Measurements from ENCODE around the gene CRLF1. TPM values are rescaled to one million over a fixed set of nuclear protein-coding genes. Genes with fewer than 3 reads are reported as not detected.

Gene CRLF1
- total and polyA plus RNA-seq, 12 donors, result 0.68 to 161 (median 5.4) TPM

DNA sequence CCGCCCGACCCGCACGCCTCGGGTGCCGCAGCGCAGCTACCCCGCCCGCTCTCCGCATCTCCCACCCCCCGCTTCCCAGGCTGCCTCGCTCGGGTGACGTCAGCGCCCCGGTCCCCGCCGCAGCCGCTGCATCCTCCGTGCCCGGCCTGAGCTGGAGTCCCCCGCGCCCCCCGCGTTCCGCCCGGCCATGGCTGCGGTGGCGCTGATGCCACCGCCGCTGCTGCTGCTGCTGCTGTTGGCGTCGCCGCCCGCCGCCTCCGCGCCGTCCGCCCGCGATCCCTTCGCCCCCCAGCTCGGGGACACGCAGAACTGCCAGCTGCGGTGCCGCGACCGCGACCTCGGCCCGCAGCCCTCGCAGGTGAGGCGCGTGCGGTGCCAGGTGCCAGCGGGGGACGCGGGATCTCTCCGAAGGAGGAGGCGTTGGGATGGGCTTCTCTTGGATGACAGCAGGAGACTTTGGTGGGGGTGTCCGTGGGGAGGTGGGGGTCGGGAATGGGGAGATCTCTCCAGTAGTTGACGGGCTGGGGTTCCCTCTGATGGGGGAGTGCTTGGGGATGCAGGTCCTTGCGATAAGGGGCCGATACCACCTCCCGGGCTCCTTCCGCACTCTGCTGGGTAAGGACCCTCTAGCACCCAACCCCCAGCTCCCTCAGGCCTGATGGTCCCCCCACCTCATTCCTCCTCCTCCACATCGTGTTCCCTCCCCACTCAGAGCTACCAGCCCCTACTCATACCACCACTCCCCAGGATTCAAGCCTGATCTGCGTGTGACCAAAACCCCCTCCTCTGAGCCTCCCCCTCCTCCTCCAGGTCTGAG, 6.4 kb upstream of the CRLF1 start, which contains the start of gene TMEM59L:
TSS of gene TMEM59L (plus strand) at position 99 of the 817 bp plus-strand sequence. CDS start at position 188, 89 bp downstream.
- Histone ChIP-seq H3K4me1 (peaks cover 16 to 37% (median 28%) of the 10 kb centered on the region in 9 donors), H3K27me3 (peaks cover 26 to 99% (median 91%) of the 10 kb centered on the region in 7 donors), H3K36me3 (no peaks in the 10 kb centered on the region), H3K27ac (no peak within 1 kb of the TSS), H3K9me3 (no peaks in the 10 kb centered on the region), H3K4me3 (peak within 1 kb of the TSS; percentile 30 to 55 (median 48))
- TF ChIP-seq, protein P1, sequence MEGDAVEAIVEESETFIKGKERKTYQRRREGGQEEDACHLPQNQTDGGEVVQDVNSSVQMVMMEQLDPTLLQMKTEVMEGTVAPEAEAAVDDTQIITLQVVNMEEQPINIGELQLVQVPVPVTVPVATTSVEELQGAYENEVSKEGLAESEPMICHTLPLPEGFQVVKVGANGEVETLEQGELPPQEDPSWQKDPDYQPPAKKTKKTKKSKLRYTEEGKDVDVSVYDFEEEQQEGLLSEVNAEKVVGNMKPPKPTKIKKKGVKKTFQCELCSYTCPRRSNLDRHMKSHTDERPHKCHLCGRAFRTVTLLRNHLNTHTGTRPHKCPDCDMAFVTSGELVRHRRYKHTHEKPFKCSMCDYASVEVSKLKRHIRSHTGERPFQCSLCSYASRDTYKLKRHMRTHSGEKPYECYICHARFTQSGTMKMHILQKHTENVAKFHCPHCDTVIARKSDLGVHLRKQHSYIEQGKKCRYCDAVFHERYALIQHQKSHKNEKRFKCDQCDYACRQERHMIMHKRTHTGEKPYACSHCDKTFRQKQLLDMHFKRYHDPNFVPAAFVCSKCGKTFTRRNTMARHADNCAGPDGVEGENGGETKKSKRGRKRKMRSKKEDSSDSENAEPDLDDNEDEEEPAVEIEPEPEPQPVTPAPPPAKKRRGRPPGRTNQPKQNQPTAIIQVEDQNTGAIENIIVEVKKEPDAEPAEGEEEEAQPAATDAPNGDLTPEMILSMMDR (IDR thresholded peaks at IDR 0.05), result no peak
- intact Hi-C loops (cut with DNase I), result no loop called here
- ATAC-seq, result peak in 2 of 8 donors; percentile 38 to 52
- no peak for DNase-seq
- WGBS, 2 donors, result 1 to 2% methylated on average over 68 to 70 of the region's 70 CpGs

GRCh38 chr19:18612051-18612771, 5.6 kb upstream of the CRLF1 start:
- ATAC-seq (no peak), DNase-seq (no peak)
- Histone ChIP-seq H3K27me3 (peaks cover 34 to 99% (median 96%) of the 10 kb centered on the region in 7 donors), H3K4me3 (peak overlapping the region; percentile 30 to 55 (median 48)), H3K4me1 (peaks cover 19 to 45% (median 35%) of the 10 kb centered on the region in 9 donors), H3K27ac (no peak overlapping the region), H3K9me3 (no peaks in the 10 kb centered on the region), H3K36me3 (no peaks in the 10 kb centered on the region)
- 1% methylated on average over 30 of the region's 30 CpGs for WGBS, 2 donors
- TF ChIP-seq, protein P1 (IDR thresholded peaks at IDR 0.05), result no peak
- intact Hi-C loops (cut with DNase I), result no loop called here

GRCh38 chr19:18611327-18612050, 4.9 kb upstream of the CRLF1 start:
- Histone ChIP-seq H3K4me3 (peak overlapping the region in 7 of 10 donors; percentile 3 to 54 (median 42)), H3K4me1 (peaks cover 19 to 47% (median 36%) of the 10 kb centered on the region in 9 donors), H3K36me3 (no peaks in the 10 kb centered on the region), H3K27ac (no peak overlapping the region), H3K27me3 (peaks cover 37 to 96% (median 93%) of the 10 kb centered on the region in 7 donors), H3K9me3 (no peaks in the 10 kb centered on the region)
- WGBS, 2 donors, result 2% methylated on average over 58 to 62 of the region's 62 CpGs
- TF ChIP-seq, protein P1 (IDR thresholded peaks at IDR 0.05), result no peak
- DNase-seq (no peak), ATAC-seq (peak in 1 of 8 donors; percentile 36)
- intact Hi-C loops (cut with DNase I), result no loop called here
